K562 (cell line): ENCODE data around the gene JMJD1C. TPM values are rescaled to one million over a fixed set of nuclear protein-coding genes. Genes with fewer than 3 reads are reported as not detected.
"Not testable (repeated sequence)": the region's sequence is repeated elsewhere in the genome, so short reads cannot be mapped to it uniquely, and the experiment has no call there.

Experiments
- ATAC-seq: fragments of 200-7000 bp; cut with Tn5 transposase; 3 replicates; pipeline ENCODE4 v1.9.1; 2020; ENCODE audit warnings: moderate library complexity
- BruUV-seq: library from RNA; stranded (reverse); fragments of 400-500 nt; replicated peaks from 2 replicates; lab custom pipeline; 2021; lab: Mats Ljungman, UMichigan
- CTCF ChIA-PET: fragments of 300-600 bp; formaldehyde crosslinking; extraction: SDS; loops from one replicate; lab custom pipeline; 2021; ENCODE audit warnings: low intra/inter-chr PET ratio; lab: Yijun Ruan, JAX
- POLR2A ChIA-PET: fragments of 300-600, 350-650 bp; sonication (Branson Sonifier 250); formaldehyde crosslinking; extraction: SDS; loops from one replicate; lab custom pipeline; 2021; ENCODE audit warnings: antibody characterized with exemption, inconsistent platforms; lab: Yijun Ruan, JAX
- DNase-seq, 4 experiments: peaks; one replicate each; pipeline versions ENCODE4 v3.0.0 to v3.0.0-alpha.2; 2011 to 2018; ENCODE audit warnings: low spot score in 3 of 4, mixed read lengths in 3 of 4; ENCODE audit errors: extremely low read depth in 1 of 4
- FAIRE-seq: peaks from 2 replicates; lab custom pipeline; 2011; peaks lifted over from hg19 to GRCh38; lab: Jason Lieb, UNC
- H2AFZ ChIP-seq: 2 replicates; pipeline ENCODE4 v1.6.0; 2011; ENCODE audit warnings: low read depth, low read length, control low read depth, inconsistent platforms
- H3K27ac ChIP-seq: fragments of 200-600 bp; 3 replicates; pipeline ENCODE4 v1.8.0; 2011; ENCODE audit warnings: low read depth, mild to moderate bottlenecking, control low read depth, inconsistent platforms, low read length, moderate library complexity, mixed read lengths; ENCODE audit errors: extremely low read depth
- H3K27me3 ChIP-seq, 2 experiments: fragments of 300-600 bp in 1 of 2; 2 replicates in 1 of 2; 3 replicates in 1 of 2; pipeline versions ENCODE4 v1.6.0 to v1.8.0; 2011; ENCODE audit warnings: inconsistent platforms in 2 of 2, low read length in 2 of 2, mild to moderate bottlenecking in 1 of 2, mixed read lengths in 1 of 2, moderate library complexity in 1 of 2; ENCODE audit not compliant: control insufficient read depth in 2 of 2, insufficient read depth in 2 of 2
- H3K36me3 ChIP-seq: fragments of 300-600 bp; 3 replicates; pipeline ENCODE4 v1.8.0; 2011; ENCODE audit warnings: mild to moderate bottlenecking, low read length, inconsistent platforms; ENCODE audit not compliant: control insufficient read depth, insufficient read depth
- H3K4me1 ChIP-seq, 2 experiments: fragments of 200-600 bp in 1 of 2; replicated peaks in 1 of 2; 2 replicates in 1 of 2; 3 replicates in 1 of 2; pipeline versions ENCODE4 v1.5.1 to v1.8.0; 2011; ENCODE audit warnings: inconsistent platforms in 2 of 2, low read length in 2 of 2, mild to moderate bottlenecking in 1 of 2, mixed read lengths in 1 of 2, moderate library complexity in 1 of 2; ENCODE audit not compliant: control insufficient read depth in 2 of 2, insufficient read depth in 2 of 2
- H3K4me2 ChIP-seq: 2 replicates; pipeline ENCODE4 v1.6.1; 2011; ENCODE audit warnings: low read length, control low read depth, inconsistent platforms, mixed read lengths; ENCODE audit not compliant: insufficient read depth
- H3K4me3 ChIP-seq: fragments of 200-600 bp; sonication (generic), shearing (Covaris generic); 2 replicates; pipeline ENCODE4 v1.5.1; 2016; ENCODE audit warnings: control low read depth, inconsistent platforms
- H3K79me2 ChIP-seq: fragments of 200-600 bp; 3 replicates; pipeline ENCODE4 v1.8.0; 2011; ENCODE audit warnings: low read length, inconsistent platforms; ENCODE audit not compliant: control insufficient read depth, insufficient read depth
- H3K9ac ChIP-seq, 2 experiments: 2 replicates each; pipeline versions ENCODE4 v1.6.0 to v1.6.1; 2011; ENCODE audit warnings: low read depth in 2 of 2, low read length in 2 of 2, control low read depth in 1 of 2, inconsistent platforms in 1 of 2, mild to moderate bottlenecking in 1 of 2, mixed read lengths in 1 of 2; ENCODE audit not compliant: insufficient read depth in 1 of 2
- H3K9me1 ChIP-seq: one replicate; pipeline ENCODE4 v1.6.0; 2011; ENCODE audit warnings: inconsistent platforms, mild to moderate bottlenecking, low read length, moderate library complexity; ENCODE audit not compliant: control insufficient read depth, insufficient read depth
- H3K9me3 ChIP-seq: replicated peaks from 2 replicates; pipeline ENCODE4 v1.5.1; 2011; ENCODE audit warnings: low read depth, low read length, inconsistent platforms; ENCODE audit not compliant: control insufficient read depth, insufficient read depth
- H4K20me1 ChIP-seq: replicated peaks from 2 replicates; pipeline ENCODE4 v1.6.1; 2011; ENCODE audit warnings: low read length, inconsistent platforms, mixed read lengths; ENCODE audit not compliant: control insufficient read depth, insufficient read depth
- RBFOX2 ChIP-seq: fragments of 200-400 bp; formaldehyde crosslinking; IDR thresholded peaks from 2 replicates; pipeline ENCODE4 v1.6.1; 2017; ENCODE audit warnings: low read depth, mild to moderate bottlenecking, low read length, moderate library complexity
- ZKSCAN8 ChIP-seq: fragments of 200-800 bp; sonication (Bioruptor generic); IDR thresholded peaks from 2 replicates; pipeline ENCODE4 v1.6.1; 2016; ENCODE audit warnings: missing genetic modification characterization, missing compliant biosample characterization
- ZNF512 ChIP-seq: IDR thresholded peaks from 2 replicates; pipeline ENCODE4 v1.6.1; 2016; ENCODE audit warnings: missing genetic modification characterization, missing compliant biosample characterization
- WGBS: fragments of 100-300 bp; shearing (Covaris generic); methylation state at CpG from one replicate; pipeline ENCODE4 v1.1.6; 2016; ENCODE audit warnings: low coverage, mixed read lengths; ENCODE audit not compliant: insufficient coverage; ENCODE audit errors: missing lambda C conversion rate; 5-methylcytosine and 5-hydroxymethylcytosine counted together
- in situ Hi-C: fragments of 300-500 bp; cut with MboI; formaldehyde crosslinking; loops from 4 replicates; pipeline ENCODE4 v1.15.0; 2018; ENCODE audit warnings: inconsistent platforms, mixed read lengths
- intact Hi-C: fragments of 100-400 bp; cut with micrococcal nuclease; formaldehyde crosslinking; loops from 2 replicates; pipeline ENCODE4 v1.14.2; 2022
- polyA plus RNA-seq, 8 experiments: library from polyadenylated mRNA; depleted of rRNA in 4 of 8; stranded (reverse) in 5 of 8; unstranded in 3 of 8; fragments of >200 nt; fragmentation: Nextera tagmentation in 2 of 8; fragmentation: Illumina TruSeq in 1 of 8; extraction: Ambion mirVana in 2 of 8; extraction: Trizol in 1 of 8; gene quantifications; 2 replicates each; pipeline versions ENCODE4 v1.2.1 to v1.2.3, GENCODE V29; 2011 to 2014; ENCODE audit warnings: inconsistent platforms in 1 of 8, missing spikeins in 1 of 8
- total RNA-seq, 7 experiments: library from RNA; depleted of rRNA in 6 of 7; stranded (reverse); fragments of >200 nt in 6 of 7; fragmentation: Illumina TruSeq in 2 of 7; extraction: Trizol in 2 of 7; gene quantifications; 2 replicates each; pipeline versions ENCODE4 v1.2.1 to v1.2.3, GENCODE V29; 2011 to 2021; ENCODE audit warnings: low replicate concordance in 1 of 7

Gene JMJD1C
- total and polyA plus RNA-seq, 9 of the 15 experiments (the other 6 are each of a cell fraction or from before 2014, with no cell fraction given), result 25.3 to 68.0 (median 47.2) TPM

- H3K4me2 ChIP-seq, H3K27me3 ChIP-seq, H2AFZ ChIP-seq, H3K9me3 ChIP-seq, H3K4me1 ChIP-seq, CTCF ChIA-PET, in situ Hi-C loops, H4K20me1 ChIP-seq, H3K9ac ChIP-seq, ATAC-seq, H3K27ac ChIP-seq, FAIRE-seq, BruUV-seq, POLR2A ChIA-PET, H3K4me3 ChIP-seq, intact Hi-C loops, H3K36me3 ChIP-seq, H3K9me1 ChIP-seq, DNase-seq: not testable (repeated sequence)
- peaks cover 11% of the 10 kb centered on the region; the same call in 1 of the 3 replicates for H3K79me2 ChIP-seq
- whole genome bisulfite sequencing, result 93% methylated on average over 7 of the region's 7 CpGs
These were observed 126.1 kb downstream of the JMJD1C start for GRCh38 chr10:63339640-63340039.

GRCh38 chr10:63337455-63338251, 128.1 kb downstream of the JMJD1C start:
- Histone ChIP-seq H3K9me1 (no peaks in the 10 kb centered on the region), H3K79me2 (peaks cover 8% of the 10 kb centered on the region; the same call in 1 of the 3 replicates), H3K4me3 (no peak overlapping the region), H4K20me1 (no peaks in the 10 kb centered on the region), H3K27me3 (no peaks in the 10 kb centered on the region), H3K4me2 (no peak overlapping the region), H3K9ac (no peak overlapping the region), H3K9me3 (no peaks in the 10 kb centered on the region), H3K36me3 (no peaks in the 10 kb centered on the region), H3K27ac (no peak overlapping the region)
- CTCF ChIA-PET, result no interaction called here
- ATAC-seq (no peak), DNase-seq (no peak), FAIRE-seq (no peak)
- no TSS peak for BruUV-seq
- WGBS, result 71% methylated on average over 3 of the region's 4 CpGs
- intact Hi-C loops (no loop called here), in situ Hi-C loops (no loop called here)
- POLR2A ChIA-PET, result interaction anchor here (0.6 to 0.8 kb wide), 4 partner anchors 11 to 85 kb away, joined by 3 to 4 read pairs (median 3); no protein-coding TSS in a partner anchor
- TF ChIP-seq ZNF512 (peak; percentile 60), ZKSCAN8 (CRISPR knock-in tag) (no peak), RBFOX2 (no peak)
- TF ChIP-seq, all 486 proteins: peak for 1
- Histone ChIP-seq H3K4me1 (no peaks in the 10 kb centered on the region), H2AFZ (no peak overlapping the region)
